Ishikawa (cell line): ENCODE results near the gene MCF2L.

Experiments
- EGR1 ChIP-seq: IDR thresholded peaks from 2 replicates; pipeline ENCODE4 v1.6.1; 2012
- EP300 ChIP-seq: IDR thresholded peaks from 2 replicates; pipeline ENCODE4 v1.6.1; 2012; ENCODE audit warnings: borderline replicate concordance
- FOXM1 ChIP-seq: IDR thresholded peaks from 2 replicates; pipeline ENCODE4 v1.6.1; 2012; ENCODE audit warnings: low read depth, borderline replicate concordance
- TAF1 ChIP-seq: IDR thresholded peaks from 2 replicates; pipeline ENCODE4 v1.6.1; 2012; ENCODE audit warnings: low read depth, mild to moderate bottlenecking
- TCF12 ChIP-seq: IDR thresholded peaks from 2 replicates; pipeline ENCODE4 v1.6.1; 2012; ENCODE audit warnings: low read depth
- TEAD4 ChIP-seq: IDR thresholded peaks from 2 replicates; pipeline ENCODE4 v1.6.1; 2012
- YY1 ChIP-seq: IDR thresholded peaks from 2 replicates; pipeline ENCODE4 v1.6.1; 2012; ENCODE audit warnings: low read depth

DNA sequence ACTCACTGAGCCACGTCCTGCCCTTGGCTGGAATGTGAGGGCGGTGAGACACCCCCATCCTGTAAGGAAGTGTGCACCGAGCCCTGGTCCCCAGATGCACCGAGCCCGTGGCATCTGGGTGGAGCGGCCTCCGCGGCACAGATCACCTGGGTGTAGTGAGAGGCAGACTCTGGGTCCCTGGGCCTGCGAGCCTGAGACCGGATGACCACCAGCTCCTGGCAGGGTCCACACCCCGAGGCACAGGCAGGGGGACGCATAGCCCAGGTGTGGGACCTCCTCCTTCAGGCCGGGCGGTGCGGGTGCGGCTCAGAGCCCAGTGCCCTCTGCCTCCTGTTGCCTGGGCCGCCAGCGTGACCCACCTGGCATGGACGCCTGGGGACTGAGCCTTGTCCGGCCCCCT is 12.4 kb downstream of the MCF2L start:
- TF ChIP-seq FOXM1 (no peak), EGR1 (no peak), TAF1 (no peak), YY1 (no peak), TCF12 (no peak), TEAD4 (no peak), EP300 (no peak)
